HTR-8/SVneo (cell line): ENCODE results near the gene NRXN3.

Experiments
- DNase-seq: peaks from one replicate; pipeline ENCODE4 v3.0.0; 2011; ENCODE audit warnings: low spot score, mixed read lengths; ENCODE audit not compliant: insufficient read length
- FAIRE-seq: peaks from 2 replicates; lab custom pipeline; 2011; peaks lifted over from hg19 to GRCh38; lab: Jason Lieb, UNC

The NRXN3 gene

DNA sequence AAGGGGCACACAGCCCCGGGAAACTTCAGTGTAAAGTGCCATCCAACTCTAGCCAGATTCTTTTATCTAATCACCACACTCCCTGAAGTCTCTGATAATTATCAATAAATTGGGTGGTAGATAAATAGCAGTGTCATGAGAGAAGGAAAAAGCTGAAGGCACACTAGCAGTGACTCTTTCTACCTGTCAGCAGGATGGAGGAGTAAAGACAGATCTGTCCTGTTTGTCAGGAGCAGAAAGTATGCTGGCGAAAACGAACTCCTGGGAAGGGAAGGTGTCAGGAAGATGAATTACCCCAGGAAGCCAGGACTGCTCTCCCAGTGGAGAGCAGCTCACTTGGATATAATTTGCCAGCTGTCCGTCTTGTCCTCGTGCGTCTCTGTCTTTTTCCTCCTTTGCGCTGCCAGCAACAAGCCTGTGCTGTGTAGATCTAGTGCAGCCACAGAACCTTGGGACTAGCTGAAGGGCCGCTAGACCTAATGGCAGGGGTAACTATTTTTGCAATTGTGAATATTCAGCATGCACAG is 1059.3 kb downstream of the NRXN3 start:
- DNase-seq (no peak), FAIRE-seq (no peak)

DNA sequence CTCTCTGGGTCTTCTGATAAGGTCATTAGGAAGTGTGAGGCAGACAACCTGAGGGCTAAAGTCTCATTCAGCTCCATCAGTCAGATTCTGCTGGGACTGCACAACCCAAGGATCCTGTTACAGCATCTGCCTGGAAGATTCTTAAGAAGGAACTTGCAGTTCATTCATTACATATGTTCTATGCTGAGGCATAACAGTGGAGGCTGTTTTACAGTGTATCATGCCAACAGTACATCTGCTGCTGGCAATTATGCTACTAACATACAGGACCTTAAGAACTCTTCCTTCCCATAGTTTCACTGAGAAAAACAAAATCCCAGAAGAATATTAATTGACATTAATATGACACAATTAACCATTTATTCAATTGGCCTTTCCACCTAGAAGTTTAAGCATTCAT is 1072.5 kb downstream of the NRXN3 start:
- no peak for FAIRE-seq
- no peak for DNase-seq

DNA sequence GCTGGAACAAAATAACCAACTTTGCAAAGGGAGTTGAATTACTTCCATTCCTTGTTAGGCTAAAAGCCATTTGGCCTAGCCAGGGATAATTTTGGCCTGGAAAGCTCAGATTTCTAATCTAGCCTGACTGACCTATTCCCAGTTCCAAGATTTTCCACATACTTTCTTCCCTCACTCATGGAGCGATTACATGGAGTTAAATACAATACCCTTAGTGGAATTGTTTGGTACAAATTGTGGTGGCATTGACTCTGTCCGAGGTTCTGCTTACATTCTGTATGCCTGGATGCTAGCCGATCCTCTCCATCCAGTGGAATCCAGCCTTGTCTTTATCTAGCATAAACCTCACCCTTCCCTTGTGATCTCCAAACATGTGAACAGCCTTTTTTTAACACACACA is 1076.0 kb downstream of the NRXN3 start:
- FAIRE-seq, result no peak
- no peak for DNase-seq

DNA sequence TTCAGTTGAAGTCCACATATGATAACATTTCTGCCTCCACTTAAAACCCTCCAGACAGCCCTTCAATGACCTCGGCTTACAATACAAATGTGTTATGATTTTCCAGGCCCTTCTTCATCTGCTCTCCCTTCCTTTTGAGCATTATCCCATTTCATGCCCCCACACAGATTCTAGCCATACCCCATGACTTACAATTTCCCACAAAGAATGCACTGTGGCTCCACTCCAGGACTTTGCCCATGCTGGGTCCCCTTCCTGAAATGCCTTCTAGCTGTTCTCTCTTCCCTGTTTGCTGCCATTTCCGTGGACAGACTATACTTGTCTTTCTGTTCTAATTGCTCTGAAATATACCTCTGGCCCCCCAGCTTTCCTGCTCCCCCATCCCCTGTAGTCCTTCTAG is 1078.0 kb downstream of the NRXN3 start:
- DNase-seq (no peak), FAIRE-seq (no peak)

DNA sequence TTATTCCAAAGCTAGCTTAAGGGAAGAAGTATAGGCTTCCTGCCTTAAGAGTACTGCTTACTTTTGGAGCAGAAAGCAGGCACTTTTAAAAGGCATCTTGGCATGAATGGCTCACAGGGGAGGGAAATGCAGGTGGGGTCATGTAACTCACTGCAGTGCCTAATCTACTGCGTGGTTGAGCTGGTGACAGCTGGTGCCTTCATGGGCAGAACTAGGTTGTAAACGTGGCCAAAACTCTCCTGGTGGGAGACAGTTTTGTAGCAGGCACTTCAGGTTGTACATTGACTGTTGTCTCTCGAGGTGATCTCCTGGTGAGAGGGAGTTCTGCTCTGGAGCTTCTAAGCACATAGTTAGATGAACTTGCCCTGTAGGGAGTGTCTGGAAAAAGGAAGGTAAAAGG is 1078.6 kb downstream of the NRXN3 start:
- FAIRE-seq (peak; percentile 42), DNase-seq (no peak)

DNA sequence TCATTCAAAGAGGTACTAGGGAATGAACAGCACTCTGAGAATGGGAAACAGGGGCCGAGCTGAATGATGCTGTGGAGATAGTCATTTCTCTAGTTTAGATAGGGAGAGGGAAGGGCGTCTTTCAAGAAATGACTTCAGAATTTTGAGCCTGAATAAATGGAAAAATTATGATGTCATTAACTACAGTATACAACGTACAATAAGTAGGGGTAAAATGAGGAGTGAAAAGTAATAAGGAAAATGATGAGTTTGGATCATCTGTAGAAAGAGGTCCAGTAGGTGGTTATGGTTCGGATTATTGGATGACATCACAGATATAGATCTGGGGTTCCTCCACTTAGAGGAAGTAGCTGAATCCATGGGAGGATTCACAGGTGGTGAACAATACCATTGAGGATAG is 1081.1 kb downstream of the NRXN3 start:
- FAIRE-seq (no peak), DNase-seq (no peak)

DNA sequence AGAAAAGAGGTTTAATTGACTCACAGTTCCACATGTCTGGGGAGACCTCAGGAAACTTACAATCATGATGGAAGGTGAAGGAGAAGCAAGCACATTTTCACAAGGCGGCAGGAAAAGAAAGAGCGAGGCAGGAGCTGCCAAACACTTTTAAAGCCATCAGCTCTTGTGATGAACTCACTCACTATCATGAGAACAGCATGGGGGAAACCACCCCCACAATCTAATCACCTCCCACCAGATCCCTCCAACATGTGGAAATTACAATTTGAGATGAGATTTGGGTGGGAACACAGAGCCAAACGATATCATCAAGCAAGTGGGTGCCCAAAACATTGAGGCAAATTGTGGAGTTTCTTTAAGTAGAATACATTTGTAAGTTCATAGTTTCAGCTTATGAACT is 1083.4 kb downstream of the NRXN3 start:
- DNase-seq (no peak), FAIRE-seq (no peak)

DNA sequence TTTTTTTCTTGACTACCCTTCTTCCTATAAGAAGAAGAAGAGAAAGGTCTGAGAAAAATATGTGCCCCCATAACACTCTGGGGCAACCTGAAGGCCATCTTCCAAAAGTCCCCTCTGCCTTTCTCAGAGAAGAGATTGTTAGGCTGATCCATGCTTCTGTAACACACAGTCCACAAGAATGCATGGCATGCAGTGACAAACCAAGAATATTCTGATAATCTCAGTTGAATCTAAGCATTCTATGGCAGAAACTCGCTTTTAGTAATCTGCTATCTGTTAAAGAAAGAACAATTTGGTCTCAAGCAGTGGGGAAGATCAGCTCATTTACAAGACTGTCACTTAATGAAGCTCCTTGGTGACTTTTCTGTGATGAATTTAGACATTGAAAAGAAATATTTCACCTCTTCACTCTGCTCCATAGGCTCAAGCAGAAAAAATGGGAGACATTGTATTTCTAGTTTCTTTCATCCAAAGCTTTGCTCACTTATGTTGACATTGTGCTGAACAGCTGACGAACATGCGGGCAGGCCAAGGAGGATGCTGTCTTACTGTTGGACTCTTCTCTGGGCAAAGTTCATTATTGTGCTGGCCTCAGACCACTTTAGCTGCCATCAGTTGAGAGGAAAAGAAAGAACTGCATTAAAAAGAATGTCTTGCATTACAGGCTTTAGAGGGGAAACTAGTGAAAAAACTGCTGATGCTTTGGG is 1084.0 kb downstream of the NRXN3 start:
- no peak for FAIRE-seq
- peak; percentile 27 for DNase-seq

DNA sequence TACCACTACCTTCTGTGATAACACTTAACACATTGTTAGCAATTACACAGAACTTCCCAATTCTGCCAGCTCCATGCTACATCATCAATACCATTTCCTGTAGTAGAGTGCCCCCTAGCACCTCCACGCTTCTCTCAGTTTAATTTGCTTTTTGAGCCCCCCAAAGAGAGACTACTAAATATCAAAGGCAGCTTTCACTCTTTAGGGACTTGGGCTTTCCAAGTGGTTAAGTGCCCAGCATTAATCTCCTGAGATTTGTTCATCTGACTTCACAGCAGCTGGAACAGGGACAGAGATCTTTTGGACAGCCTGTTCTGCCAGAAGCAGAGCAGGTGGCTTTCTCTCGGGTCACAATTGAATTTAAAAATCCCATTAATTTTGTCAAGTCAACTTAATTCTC is 1086.2 kb downstream of the NRXN3 start:
- FAIRE-seq (no peak), DNase-seq (no peak)

DNA sequence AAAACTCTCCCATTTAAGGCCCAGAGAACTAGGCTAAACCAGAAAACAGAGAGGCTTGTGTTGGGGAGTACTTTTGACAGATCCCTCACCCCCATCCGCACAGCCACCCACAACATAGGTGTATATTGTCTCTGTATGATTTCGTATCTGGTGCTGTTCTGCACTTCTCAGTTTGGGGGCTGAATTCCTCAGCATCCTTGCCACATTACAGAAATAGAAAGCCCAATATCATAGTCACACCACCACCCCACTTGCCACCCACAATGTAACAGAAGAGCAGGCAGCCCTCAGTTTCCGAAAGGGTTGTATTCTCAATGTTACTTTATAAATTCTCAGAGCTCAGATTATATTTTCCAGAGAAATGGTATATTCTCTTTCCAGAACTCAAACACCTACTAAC is 1090.2 kb downstream of the NRXN3 start:
- FAIRE-seq (no peak), DNase-seq (no peak)

DNA sequence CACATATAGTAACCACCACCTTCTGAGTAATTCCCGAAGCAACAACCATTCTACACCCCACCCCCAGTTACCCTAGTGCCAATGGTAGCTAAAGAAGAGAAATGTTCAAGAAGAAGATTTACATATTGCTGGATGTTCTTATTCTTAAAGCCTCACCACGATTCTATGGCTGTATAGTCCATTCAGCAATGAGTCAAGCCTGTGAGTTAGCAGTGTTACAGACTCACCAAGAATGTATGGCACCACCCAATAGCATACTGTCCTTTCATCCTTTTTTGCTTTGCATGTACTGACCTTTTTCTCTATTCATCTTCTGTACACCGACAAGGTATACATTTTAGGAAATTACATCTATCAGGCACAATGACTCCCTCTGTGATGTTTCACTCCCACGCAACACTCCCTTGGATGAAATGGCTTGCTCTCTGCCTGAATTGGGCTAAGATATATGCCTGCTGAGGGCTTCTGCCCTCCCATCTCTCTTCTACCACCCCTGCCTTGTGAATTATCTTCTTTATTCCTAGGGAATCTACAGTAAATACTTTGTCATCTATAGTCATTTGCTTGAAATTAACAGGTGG is 1095.3 kb downstream of the NRXN3 start:
- FAIRE-seq (no peak), DNase-seq (no peak)

DNA sequence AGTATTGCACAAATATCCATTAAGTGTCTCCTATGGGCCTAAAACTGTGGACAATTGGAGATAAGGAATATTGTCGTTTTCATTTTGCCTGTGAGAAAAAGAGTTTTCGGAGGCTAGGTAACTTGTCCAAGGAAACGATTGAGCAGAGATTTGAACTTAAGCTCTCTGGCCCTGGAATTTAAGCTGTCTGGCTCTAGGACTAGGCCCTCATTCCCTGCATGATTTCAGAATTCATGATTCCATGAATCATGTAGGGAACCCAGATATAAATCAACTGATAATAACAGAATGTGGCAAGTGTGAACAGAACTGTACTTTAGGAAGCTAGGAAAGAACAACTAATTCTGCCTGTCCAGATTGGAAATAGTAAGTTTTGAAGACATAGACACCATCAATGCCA is 1100.2 kb downstream of the NRXN3 start:
- FAIRE-seq, result no peak
- no peak for DNase-seq

DNA sequence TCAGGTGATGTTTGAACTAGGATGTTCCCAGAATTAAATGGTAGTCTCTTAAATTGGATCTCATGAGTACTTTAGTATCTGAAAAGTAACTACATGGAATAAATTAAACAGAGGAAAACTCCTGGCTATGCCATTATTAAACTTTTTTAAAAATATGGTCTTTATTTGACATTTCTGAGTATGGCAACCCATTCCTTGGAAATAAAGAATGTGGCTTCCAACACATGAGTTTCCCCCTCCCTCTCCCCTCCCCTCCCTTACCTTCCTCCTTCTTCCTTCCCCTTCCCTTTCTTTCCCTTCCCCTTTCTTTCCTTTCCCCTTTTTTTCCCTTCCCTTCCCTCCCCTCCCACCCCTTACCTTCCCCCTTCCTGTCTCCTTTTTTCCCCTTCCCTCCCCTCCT is 1100.9 kb downstream of the NRXN3 start:
- DNase-seq (no peak), FAIRE-seq (no peak)

DNA sequence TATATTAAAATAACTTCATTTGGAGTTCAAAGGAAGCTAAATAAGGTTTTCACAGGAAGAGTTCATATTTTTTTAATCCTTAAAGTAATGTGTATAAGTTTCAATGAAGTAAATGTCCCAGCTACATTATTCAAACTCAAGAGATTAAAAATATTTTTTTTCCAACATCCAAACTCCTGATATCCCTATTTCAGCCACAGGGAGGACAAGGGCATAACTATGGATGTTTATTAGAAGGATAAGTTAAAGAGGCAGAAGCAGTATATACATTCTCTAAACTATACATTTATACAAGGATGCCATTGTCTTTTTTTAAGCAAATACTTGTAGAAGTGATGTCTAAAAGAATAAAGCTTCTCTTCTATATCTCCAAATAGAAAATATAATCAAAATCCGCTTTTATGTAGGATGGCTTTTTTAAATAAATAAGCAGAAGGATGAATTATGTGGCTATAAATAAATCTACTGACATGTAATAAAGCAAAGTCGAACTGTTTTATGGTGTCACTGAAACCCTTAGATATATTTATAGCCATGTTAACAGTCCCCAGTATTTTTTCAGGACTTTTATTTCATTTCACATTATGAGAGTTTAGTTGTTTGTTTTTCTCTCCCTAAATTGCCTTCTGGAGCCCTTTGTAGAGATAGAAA is 1104.6 kb downstream of the NRXN3 start:
- DNase-seq, result no peak
- FAIRE-seq, result no peak

DNA sequence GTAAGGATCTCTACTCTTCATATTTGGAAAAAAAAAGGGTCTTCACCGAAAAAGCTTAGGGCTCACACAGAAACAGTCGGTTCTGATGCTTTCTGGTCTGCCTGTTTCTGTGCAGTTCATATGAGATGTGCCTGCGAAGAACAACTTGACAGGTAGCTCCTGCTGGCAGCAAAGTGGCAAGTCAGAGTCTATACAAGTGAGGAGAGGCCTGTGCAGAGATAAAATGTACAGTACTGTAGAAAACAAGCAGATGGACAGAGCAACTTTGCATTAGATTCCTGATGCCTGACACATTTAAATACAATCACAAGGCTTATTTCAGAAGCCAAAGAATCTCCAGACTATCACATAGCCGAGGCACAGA is 1105.1 kb downstream of the NRXN3 start:
- no peak for FAIRE-seq
- no peak for DNase-seq

DNA sequence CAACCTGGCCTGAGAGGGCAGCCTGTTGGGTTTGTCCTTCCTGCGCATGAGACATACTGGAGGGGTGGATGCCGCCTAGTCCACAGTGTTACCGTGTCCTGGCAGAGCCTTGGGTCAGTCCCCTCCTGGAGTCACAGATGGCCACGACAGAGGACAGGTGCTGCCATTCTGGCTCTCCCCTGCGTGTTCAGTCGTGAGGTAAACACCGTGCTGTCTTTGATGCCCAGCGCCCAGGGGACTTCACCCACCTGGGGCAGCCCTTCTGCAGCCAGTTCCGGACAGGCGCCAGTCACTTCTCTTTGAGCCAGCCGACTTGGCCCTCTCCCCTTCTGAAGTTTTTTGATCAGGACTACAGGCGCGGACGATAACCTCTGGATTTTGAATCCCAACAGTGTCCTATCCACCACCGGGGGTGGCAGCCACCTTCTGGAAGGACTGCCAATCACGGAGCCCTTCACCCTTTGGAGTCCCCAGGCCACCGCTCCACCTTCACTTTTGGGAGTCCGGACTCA is 1108.2 kb downstream of the NRXN3 start:
- DNase-seq (no peak), FAIRE-seq (no peak)

DNA sequence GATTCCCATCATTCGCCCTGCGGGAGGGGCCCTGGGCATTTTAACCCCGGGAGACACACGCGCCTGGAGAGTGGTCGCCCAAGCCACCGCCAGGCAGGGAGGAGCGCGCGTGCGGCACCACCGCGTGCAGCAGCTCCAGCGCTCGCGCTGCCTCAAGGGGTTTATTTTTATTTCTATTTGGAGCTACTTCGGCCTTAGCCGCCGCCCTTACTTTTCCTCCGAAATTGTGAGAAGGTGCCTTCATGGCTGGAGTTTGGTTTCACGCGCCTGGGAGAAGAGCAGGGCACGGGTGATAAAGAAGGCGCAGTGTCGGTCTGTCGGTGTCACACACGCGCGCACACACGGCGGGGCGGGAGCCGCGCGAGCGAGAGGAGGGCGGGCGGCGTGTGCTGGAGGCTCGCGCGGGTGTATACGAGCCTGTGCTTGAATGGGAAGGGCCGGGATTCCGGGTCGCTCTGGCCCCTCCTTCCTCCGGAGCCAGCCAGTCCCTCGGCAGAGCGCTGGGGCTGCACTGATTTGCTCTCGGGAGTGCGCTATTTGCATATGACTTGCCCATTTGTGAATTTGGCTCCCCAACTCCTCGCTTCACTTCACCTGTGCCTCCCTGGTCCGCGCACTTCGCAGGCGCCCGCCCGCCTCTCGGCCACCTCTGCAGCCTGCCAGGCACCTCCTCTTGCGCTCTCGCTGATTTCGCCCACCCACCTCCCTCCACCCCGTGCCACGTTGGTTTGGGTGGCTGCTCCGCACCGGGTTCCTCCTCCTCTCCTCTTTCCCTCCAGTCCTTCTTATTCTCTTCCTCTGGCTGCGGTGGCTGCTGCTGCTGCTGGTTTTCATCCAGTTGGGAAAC is 1108.8 kb downstream of the NRXN3 start:
- FAIRE-seq, result peak; percentile 93

DNA sequence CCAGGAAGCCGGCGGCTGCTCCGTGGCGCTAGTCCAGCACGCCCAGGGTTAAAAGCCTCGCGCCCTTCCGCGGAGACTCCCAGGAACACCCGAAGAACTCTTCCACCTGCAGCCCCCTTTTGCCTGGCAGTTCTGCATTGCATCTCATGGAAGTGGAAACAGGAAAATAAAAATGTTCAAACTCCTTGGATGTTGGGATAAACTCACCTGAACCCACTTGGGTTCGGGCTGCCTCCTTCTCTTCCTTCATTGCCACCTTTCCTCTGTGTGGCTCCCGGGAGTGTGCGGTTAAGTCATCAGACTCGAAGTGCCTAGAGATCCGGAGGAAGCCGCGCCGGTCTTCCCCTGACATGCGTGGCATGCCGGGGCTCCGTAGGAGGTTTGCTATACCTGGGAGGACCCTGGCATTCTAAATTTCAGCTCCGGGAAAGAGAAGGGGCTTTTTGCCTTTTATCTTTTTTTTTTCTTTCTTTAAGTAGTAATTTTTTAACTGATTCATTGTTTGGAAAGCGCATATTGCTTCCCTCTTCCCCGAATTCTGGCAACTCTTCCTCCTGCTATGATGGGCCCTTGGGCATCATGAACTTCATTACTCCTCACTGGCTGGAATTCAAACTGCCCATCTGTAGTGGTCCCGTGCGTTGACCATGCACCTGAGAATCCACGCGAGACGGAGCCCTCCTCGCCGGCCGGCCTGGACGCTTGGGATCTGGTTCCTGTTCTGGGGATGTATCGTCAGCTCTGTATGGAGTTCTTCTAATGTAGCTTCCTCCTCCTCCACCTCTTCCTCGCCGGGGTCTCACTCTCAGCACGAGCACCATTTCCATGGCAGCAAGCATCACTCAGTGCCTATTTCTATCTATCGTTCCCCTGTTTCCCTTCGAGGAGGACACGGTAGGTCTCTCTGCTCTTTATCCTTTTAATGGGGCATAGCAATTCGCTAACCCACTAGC is 1109.7 kb downstream of the NRXN3 start:
- DNase-seq (peak; percentile 10), FAIRE-seq (no peak)

More for the DNA sequence above, 1108.8 kb downstream of the NRXN3 start:
- DNase-seq, result peak; percentile 72
